Gastrocnemius medialis (tissue), 4 donors: ENCODE results near the gene UBE2D4.
"Not testable (repeated sequence)": the region's sequence is repeated elsewhere in the genome, so short reads cannot be mapped to it uniquely, and the experiment has no call there.

Experiments used
- CTCF ChIP-seq, 5 experiments: fragments of 450-650 bp in 3 of 5; fragments of 200-600 bp in 2 of 5; sonication (generic) in 2 of 5; IDR thresholded peaks in 4 of 5; conservative IDR thresholded peaks in 1 of 5; 1 replicate in 4 of 5; 2 replicates in 1 of 5; pipeline ENCODE4 v1.5.1; 2016 to 2019; ENCODE audit warnings: antibody characterized with exemption in 5 of 5, mild to moderate bottlenecking in 3 of 5, moderate library complexity in 3 of 5
- POLR2A ChIP-seq, 2 donors: fragments of 450-650 bp; IDR thresholded peaks; one replicate each; pipeline ENCODE4 v1.6.1; 2017; ENCODE audit warnings: antibody characterized with exemption in 2 of 2, mild to moderate bottlenecking in 2 of 2, moderate library complexity in 2 of 2

DNA sequence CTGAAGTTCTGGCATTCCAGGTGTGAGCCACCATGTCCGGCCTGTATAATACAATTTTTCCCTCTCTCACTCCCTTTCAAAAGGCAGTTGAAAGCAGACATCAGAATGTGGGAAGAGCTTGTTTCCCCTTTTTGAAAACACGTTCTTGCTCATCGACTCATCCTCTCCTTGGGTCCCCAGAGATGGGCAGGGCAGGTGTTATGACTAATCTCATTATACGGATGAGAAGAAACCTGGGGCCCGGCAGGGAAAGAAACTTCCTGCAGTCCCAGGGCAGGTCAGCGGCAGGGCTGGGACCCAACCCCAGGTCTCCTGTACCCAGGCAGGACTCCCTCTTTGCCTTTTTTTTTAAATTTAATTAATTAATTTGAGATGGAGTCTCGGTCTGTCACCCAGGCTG, 66.7 kb downstream of the UBE2D4 start:
- TF ChIP-seq POLR2A (IDR thresholded peaks at IDR 0.05); CTCF (IDR thresholded peaks at IDR 0.05 in 4 of 5, conservative IDR thresholded peaks at IDR 0.05 in 1 of 5): not testable (repeated sequence)
